Trophoblast cell (in vitro differentiated cells and primary cell): ENCODE results near the gene LRMDA.

ENCODE experiments used
- DNase-seq, 2 donors: peaks; one replicate each; pipeline ENCODE4 v3.0.0-alpha.2; 2016
- H2AFZ ChIP-seq: 2 replicates; pipeline ENCODE4 v1.6.1; 2013; ENCODE audit warnings: low read length, moderate library complexity, mild to moderate bottlenecking; ENCODE audit not compliant: insufficient read depth, poor library complexity
- H2AK5ac ChIP-seq: 2 replicates; pipeline ENCODE4 v1.6.1; 2013; ENCODE audit warnings: mild to moderate bottlenecking, low read length
- H2BK120ac ChIP-seq: 2 replicates; pipeline ENCODE4 v1.6.1; 2013; ENCODE audit warnings: low read length, mild to moderate bottlenecking, moderate library complexity; ENCODE audit not compliant: insufficient read depth, poor library complexity
- H2BK12ac ChIP-seq: 2 replicates; pipeline ENCODE4 v1.6.1; 2013; ENCODE audit warnings: mild to moderate bottlenecking, low read length, moderate library complexity
- H2BK5ac ChIP-seq: 2 replicates; pipeline ENCODE4 v1.6.1; 2013; ENCODE audit warnings: low read length, low read depth, moderate library complexity, mild to moderate bottlenecking; ENCODE audit not compliant: poor library complexity
- H3K14ac ChIP-seq: 2 replicates; pipeline ENCODE4 v1.6.1; 2013; ENCODE audit warnings: mild to moderate bottlenecking, low read length
- H3K18ac ChIP-seq: 2 replicates; pipeline ENCODE4 v1.6.1; 2013; ENCODE audit warnings: mild to moderate bottlenecking, low read length
- H3K23ac ChIP-seq: 2 replicates; pipeline ENCODE4 v1.6.1; 2013; ENCODE audit warnings: low read length
- H3K27ac ChIP-seq: 2 replicates; pipeline ENCODE4 v1.5.1; 2013; ENCODE audit warnings: low read depth, mild to moderate bottlenecking, inconsistent platforms, low read length, moderate library complexity
- H3K27me3 ChIP-seq: 2 replicates; pipeline ENCODE4 v1.6.1; 2013; ENCODE audit warnings: inconsistent platforms, mild to moderate bottlenecking, low read length, moderate library complexity; ENCODE audit not compliant: insufficient read depth
- H3K36me3 ChIP-seq, 2 experiments: 1 replicate in 1 of 2; 2 replicates in 1 of 2; pipeline ENCODE4 v1.6.1; 2013; ENCODE audit warnings: low read length in 2 of 2, mild to moderate bottlenecking in 2 of 2, moderate library complexity in 1 of 2; ENCODE audit not compliant: insufficient read depth in 2 of 2, control insufficient read depth in 1 of 2
- H3K4ac ChIP-seq: 2 replicates; pipeline ENCODE4 v1.6.1; 2013; ENCODE audit warnings: low read depth, mild to moderate bottlenecking, low read length, moderate library complexity
- H3K4me1 ChIP-seq, 2 experiments: 1 replicate in 1 of 2; 2 replicates in 1 of 2; pipeline ENCODE4 v1.6.1; 2013; ENCODE audit warnings: low read length in 2 of 2, mild to moderate bottlenecking in 2 of 2, moderate library complexity in 1 of 2; ENCODE audit not compliant: insufficient read depth in 2 of 2, control insufficient read depth in 1 of 2
- H3K4me2 ChIP-seq: 2 replicates; pipeline ENCODE4 v1.6.1; 2013; ENCODE audit warnings: inconsistent platforms, mild to moderate bottlenecking, low read length, moderate library complexity
- H3K4me3 ChIP-seq: 2 replicates; pipeline ENCODE4 v1.5.1; 2013; ENCODE audit warnings: mild to moderate bottlenecking, low read depth, low read length, inconsistent platforms
- H3K79me1 ChIP-seq: one replicate; pipeline ENCODE4 v1.6.1; 2013; ENCODE audit warnings: low read length
- H3K79me2 ChIP-seq: 2 replicates; pipeline ENCODE4 v1.6.1; 2013; ENCODE audit warnings: low read length, mild to moderate bottlenecking; ENCODE audit not compliant: control insufficient read depth, insufficient read depth, poor library complexity
- H3K9ac ChIP-seq: 2 replicates; pipeline ENCODE4 v1.6.1; 2013; ENCODE audit warnings: mild to moderate bottlenecking, low read length
- H3K9me3 ChIP-seq: 2 replicates; pipeline ENCODE4 v1.6.1; 2013; ENCODE audit warnings: low read depth, mild to moderate bottlenecking, control low read depth, inconsistent platforms, low read length; ENCODE audit not compliant: insufficient read depth
- H4K12ac ChIP-seq: 2 replicates; pipeline ENCODE4 v1.6.1; 2013; ENCODE audit warnings: low read depth, mild to moderate bottlenecking, low read length, moderate library complexity
- H4K8ac ChIP-seq: 2 replicates; pipeline ENCODE4 v1.6.1; 2013; ENCODE audit warnings: low read depth, mild to moderate bottlenecking, low read length, moderate library complexity
- H4K91ac ChIP-seq: one replicate; pipeline ENCODE4 v1.6.1; 2013; ENCODE audit warnings: low read depth, mild to moderate bottlenecking, low read length, moderate library complexity
- WGBS: extraction: QIAGEN DNeasy Blood & Tissue Kit; methylation state at CpG from one replicate; pipeline ENCODE4 v1.1.7; 2013; ENCODE audit warnings: missing lambda C conversion rate; ENCODE audit not compliant: insufficient read length, insufficient coverage; ENCODE audit errors: extremely low coverage; 5-methylcytosine and 5-hydroxymethylcytosine counted together

Gene LRMDA

GRCh38 chr10:75935240-75935639 is 503.8 kb downstream of the LRMDA start:
- H2BK5ac ChIP-seq, result no peak overlapping the region
- no peak overlapping the region for H4K8ac ChIP-seq
- no peak for DNase-seq
- H3K79me2 ChIP-seq, result no peaks in the 10 kb centered on the region
- no peaks in the 10 kb centered on the region for H3K9me3 ChIP-seq
- H3K27ac ChIP-seq, result no peak overlapping the region
- H3K9ac ChIP-seq, result no peak overlapping the region
- H3K23ac ChIP-seq, result no peak overlapping the region
- H3K14ac ChIP-seq, result no peak overlapping the region
- no peaks in the 10 kb centered on the region for H3K4me1 ChIP-seq
- H4K12ac ChIP-seq, result no peak overlapping the region
- H2AK5ac ChIP-seq, result no peak overlapping the region
- no peak overlapping the region for H3K4me3 ChIP-seq
- WGBS, result no CpG with 5 or more reads among the region's 3 CpGs
- H2BK120ac ChIP-seq, result no peak overlapping the region
- no peak overlapping the region for H2AFZ ChIP-seq
- H3K4me2 ChIP-seq, result no peak overlapping the region
- peaks cover 5% of the 10 kb centered on the region for H3K27me3 ChIP-seq
- H3K4ac ChIP-seq, result no peak overlapping the region
- H3K79me1 ChIP-seq, result no peaks in the 10 kb centered on the region
- no peak overlapping the region for H2BK12ac ChIP-seq
- no peaks in the 10 kb centered on the region for H3K36me3 ChIP-seq
- no peak overlapping the region for H3K18ac ChIP-seq
- no peak overlapping the region for H4K91ac ChIP-seq

- WGBS, result no CpG with 5 or more reads among the region's 5 CpGs
- Histone ChIP-seq H3K4ac (no peak overlapping the region), H4K12ac (no peak overlapping the region)
Observed at GRCh38 chr10:75935650-75936400, 504.4 kb downstream of the LRMDA start.

GRCh38 chr10:75936841-75937240 is 505.4 kb downstream of the LRMDA start:
- Histone ChIP-seq H3K9ac (no peak overlapping the region), H3K4me2 (no peak overlapping the region), H2BK5ac (no peak overlapping the region), H3K27ac (no peak overlapping the region), H2BK120ac (no peak overlapping the region), H3K79me2 (no peaks in the 10 kb centered on the region), H4K91ac (no peak overlapping the region), H4K12ac (no peak overlapping the region), H3K4me1 (no peaks in the 10 kb centered on the region), H3K4me3 (no peak overlapping the region), H3K4ac (no peak overlapping the region), H3K14ac (no peak overlapping the region), H2AFZ (no peak overlapping the region), H3K9me3 (no peaks in the 10 kb centered on the region), H3K27me3 (peaks cover 5% of the 10 kb centered on the region), H3K18ac (no peak overlapping the region), H3K23ac (no peak overlapping the region), H2AK5ac (no peak overlapping the region), H4K8ac (no peak overlapping the region), H2BK12ac (no peak overlapping the region), H3K36me3 (no peaks in the 10 kb centered on the region), H3K79me1 (no peaks in the 10 kb centered on the region)
- no CpG with 5 or more reads among the region's 2 CpGs for WGBS
- DNase-seq, result no peak

More at GRCh38 chr10:75935650-75936400, 504.4 kb downstream of the LRMDA start:
- Histone ChIP-seq H3K79me2 (no peaks in the 10 kb centered on the region), H3K9me3 (no peaks in the 10 kb centered on the region), H2AK5ac (no peak overlapping the region), H3K27ac (no peak overlapping the region), H4K8ac (no peak overlapping the region), H3K14ac (no peak overlapping the region), H2BK12ac (no peak overlapping the region), H2BK120ac (no peak overlapping the region), H3K4me3 (no peak overlapping the region), H3K79me1 (no peaks in the 10 kb centered on the region), H2BK5ac (no peak overlapping the region), H3K23ac (no peak overlapping the region), H3K36me3 (no peaks in the 10 kb centered on the region), H3K9ac (no peak overlapping the region), H2AFZ (no peak overlapping the region), H3K4me2 (no peak overlapping the region), H3K18ac (no peak overlapping the region), H3K4me1 (no peaks in the 10 kb centered on the region), H4K91ac (no peak overlapping the region), H3K27me3 (peaks cover 5% of the 10 kb centered on the region)
- DNase-seq, result no peak

GRCh38 chr10:75937823-75938222 is 506.4 kb downstream of the LRMDA start:
- Histone ChIP-seq H2BK12ac (no peak overlapping the region), H2AK5ac (no peak overlapping the region), H3K4me3 (no peak overlapping the region), H4K12ac (no peak overlapping the region), H3K9ac (no peak overlapping the region), H3K23ac (no peak overlapping the region), H4K8ac (no peak overlapping the region), H3K4me1 (no peaks in the 10 kb centered on the region), H2BK5ac (no peak overlapping the region), H3K36me3 (no peaks in the 10 kb centered on the region), H3K79me2 (no peaks in the 10 kb centered on the region), H2AFZ (no peak overlapping the region), H3K79me1 (no peaks in the 10 kb centered on the region), H3K27me3 (peaks cover 5% of the 10 kb centered on the region), H3K9me3 (no peaks in the 10 kb centered on the region), H3K14ac (no peak overlapping the region), H3K4ac (no peak overlapping the region), H3K18ac (no peak overlapping the region), H3K4me2 (no peak overlapping the region), H3K27ac (no peak overlapping the region), H2BK120ac (no peak overlapping the region), H4K91ac (no peak overlapping the region)
- no CpG with 5 or more reads among the region's 2 CpGs for WGBS
- DNase-seq, result no peak
